Upper lobe of left lung (tissue), 6 donors: Measurements from ENCODE around the gene EPC2. TPM values are rescaled to one million over a fixed set of nuclear protein-coding genes. Genes with fewer than 3 reads are reported as not detected.

Source experiments
- ATAC-seq, 2 donors: fragments of 200-7000 bp; cut with Tn5 transposase; one replicate each; pipeline ENCODE4 v1.9.1; 2022; ENCODE audit warnings: mild to moderate bottlenecking in 2 of 2, moderate library complexity in 2 of 2; ENCODE audit not compliant: low FRiP score in 2 of 2
- DNase-seq, 2 donors: peaks; one replicate each; pipeline ENCODE4 v3.0.0-alpha.2; 2019 to 2020
- H3K27ac ChIP-seq, 4 donors: fragments of 200-600 bp; sonication (generic); one replicate each; pipeline ENCODE4 v1.5.1; 2016 to 2019
- H3K27me3 ChIP-seq, 4 donors: fragments of 200-600 bp; sonication (generic); one replicate each; pipeline ENCODE4 v1.5.1; 2017 to 2019
- H3K36me3 ChIP-seq, 4 donors: fragments of 200-600 bp; sonication (generic); one replicate each; pipeline ENCODE4 v1.5.1; 2016 to 2019
- H3K4me1 ChIP-seq, 4 donors: fragments of 200-600 bp; sonication (generic); one replicate each; pipeline ENCODE4 v1.5.1; 2018 to 2019
- H3K4me3 ChIP-seq, 4 donors: fragments of 200-600 bp; sonication (generic); one replicate each; pipeline ENCODE4 v1.5.1; 2017 to 2019; ENCODE audit warnings: mild to moderate bottlenecking in 2 of 4, moderate library complexity in 1 of 4
- H3K9me3 ChIP-seq, 4 donors: fragments of 200-600 bp; sonication (generic); one replicate each; pipeline ENCODE4 v1.5.1; 2018 to 2019
- CTCF ChIP-seq, 6 experiments: fragments of 450-650 bp in 4 of 6; fragments of 200-600 bp in 2 of 6; sonication (generic) in 2 of 6; IDR thresholded peaks; one replicate each; pipeline ENCODE4 v1.5.1; 2016 to 2019; ENCODE audit warnings: antibody characterized with exemption in 6 of 6
- EP300 ChIP-seq, 4 donors: sonication (generic); formaldehyde crosslinking; IDR thresholded peaks; one replicate each; pipeline ENCODE4 v1.5.1; 2017; ENCODE audit warnings: antibody characterized with exemption in 4 of 4, control low read depth in 2 of 4
- POLR2A ChIP-seq, 4 donors: fragments of 450-650 bp; IDR thresholded peaks; one replicate each; pipeline ENCODE4 v1.5.1; 2016 to 2017; ENCODE audit warnings: antibody characterized with exemption in 4 of 4, mild to moderate bottlenecking in 2 of 4
- POLR2AphosphoS5 ChIP-seq, 2 donors: sonication (generic); formaldehyde crosslinking; IDR thresholded peaks; one replicate each; pipeline ENCODE4 v1.5.1; 2017; ENCODE audit warnings: antibody characterized with exemption in 2 of 2
- WGBS, 2 donors: methylation state at CpG; one replicate each; pipeline ENCODE4 v1.1.5; 2017 to 2018; 5-methylcytosine and 5-hydroxymethylcytosine counted together
- total RNA-seq, 6 donors: library from RNA; depleted of rRNA in 4 of 6; stranded (reverse); fragments of >200 nt in 4 of 6; gene quantifications; one replicate each; pipeline versions ENCODE4 v1.1.0 to v1.2.1, GENCODE V29; 2016 to 2021
- donor health status: DM: no; HTN: no; CAD: no; lungs with moderate emphysema.
- donor health status: DM: no; HTN: yes; CAD: no; lungs with severe emphysema.

Gene EPC2
- total RNA-seq, 6 donors from 2014 or later: 15.2 to 53.2 (median 31.5) TPM

DNA sequence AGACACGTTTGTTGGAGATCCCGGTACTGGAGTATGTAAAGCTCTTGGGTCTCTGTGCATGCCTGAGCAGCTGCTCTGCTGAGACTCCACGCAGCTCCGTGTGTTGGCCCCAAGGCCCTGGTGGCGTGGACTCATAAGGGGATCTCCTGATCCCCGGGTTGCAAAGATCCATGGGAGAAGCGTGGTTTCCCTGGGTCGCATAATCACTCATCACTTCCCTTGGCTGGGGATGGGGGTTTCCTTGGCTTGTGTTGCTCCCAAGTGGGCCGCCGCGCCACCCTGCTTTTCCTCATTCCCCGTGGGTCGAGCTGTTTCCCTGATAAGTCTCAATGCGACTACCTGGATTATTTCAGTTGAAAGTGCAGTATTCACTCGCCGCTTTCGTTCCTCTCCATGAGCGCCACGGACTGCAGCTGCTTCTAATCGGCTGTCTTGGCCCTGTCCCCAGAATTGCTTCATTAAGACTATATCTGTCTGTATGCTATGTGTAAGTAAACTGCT lies 76.0 kb downstream of the EPC2 start:
- no peak for TF ChIP-seq POLR2A (IDR thresholded peaks at IDR 0.05)
- TF ChIP-seq EP300 (IDR thresholded peaks at IDR 0.05): no peak
- no peak for TF ChIP-seq POLR2AphosphoS5 (IDR thresholded peaks at IDR 0.05)
- no peak for TF ChIP-seq CTCF (IDR thresholded peaks at IDR 0.05)
- Histone ChIP-seq H3K9me3 (no peaks in the 10 kb centered on the region), H3K27me3 (no peaks in the 10 kb centered on the region), H3K4me3 (no peak overlapping the region), H3K27ac (no peak overlapping the region), H3K36me3 (peaks cover 0 to 5% (median 0%) of the 10 kb centered on the region in 4 donors), H3K4me1 (peaks cover 4 to 25% (median 14%) of the 10 kb centered on the region in 4 donors)
- WGBS, 2 donors: 74 to 84% methylated on average over 14 to 19 of the region's 20 CpGs
- DNase-seq (peak in 1 of 2 donors; percentile 34), ATAC-seq (peak in 1 of 2 donors; percentile 51)

DNA sequence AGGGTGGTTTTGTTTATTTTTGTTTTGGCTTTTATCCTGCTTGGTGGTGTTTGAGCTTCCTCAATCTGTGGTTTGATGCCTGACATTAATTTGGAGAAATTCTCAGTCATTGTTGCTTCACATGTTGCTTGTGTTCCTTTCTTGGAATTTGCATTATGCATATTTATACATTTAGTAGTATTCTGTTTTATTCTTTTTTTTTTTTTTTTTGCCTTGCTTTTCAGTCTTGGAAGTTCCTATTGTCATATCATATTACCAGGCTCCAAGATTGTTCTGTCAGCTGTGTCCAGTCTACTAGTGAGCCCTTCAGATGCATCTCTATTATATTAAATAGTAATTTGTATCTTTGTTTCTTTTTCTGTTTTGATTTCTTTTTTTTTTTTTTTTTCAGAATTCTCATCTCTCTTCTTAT lies 77.0 kb downstream of the EPC2 start:
- no peak for ATAC-seq
- no peaks in the 10 kb centered on the region for H3K27me3 ChIP-seq
- peaks cover 4 to 25% (median 16%) of the 10 kb centered on the region in 4 donors for H3K4me1 ChIP-seq
- TF ChIP-seq POLR2A (IDR thresholded peaks at IDR 0.05): no peak
- no peak for TF ChIP-seq CTCF (IDR thresholded peaks at IDR 0.05)
- no peak for TF ChIP-seq POLR2AphosphoS5 (IDR thresholded peaks at IDR 0.05)
- TF ChIP-seq EP300 (IDR thresholded peaks at IDR 0.05): no peak
- DNase-seq: no peak
- peaks cover 0 to 5% (median 0%) of the 10 kb centered on the region in 4 donors for H3K36me3 ChIP-seq
- no peak overlapping the region for H3K4me3 ChIP-seq
- peak overlapping the region in 1 of 4 donors; percentile 9 for H3K27ac ChIP-seq
- no peaks in the 10 kb centered on the region for H3K9me3 ChIP-seq

DNA sequence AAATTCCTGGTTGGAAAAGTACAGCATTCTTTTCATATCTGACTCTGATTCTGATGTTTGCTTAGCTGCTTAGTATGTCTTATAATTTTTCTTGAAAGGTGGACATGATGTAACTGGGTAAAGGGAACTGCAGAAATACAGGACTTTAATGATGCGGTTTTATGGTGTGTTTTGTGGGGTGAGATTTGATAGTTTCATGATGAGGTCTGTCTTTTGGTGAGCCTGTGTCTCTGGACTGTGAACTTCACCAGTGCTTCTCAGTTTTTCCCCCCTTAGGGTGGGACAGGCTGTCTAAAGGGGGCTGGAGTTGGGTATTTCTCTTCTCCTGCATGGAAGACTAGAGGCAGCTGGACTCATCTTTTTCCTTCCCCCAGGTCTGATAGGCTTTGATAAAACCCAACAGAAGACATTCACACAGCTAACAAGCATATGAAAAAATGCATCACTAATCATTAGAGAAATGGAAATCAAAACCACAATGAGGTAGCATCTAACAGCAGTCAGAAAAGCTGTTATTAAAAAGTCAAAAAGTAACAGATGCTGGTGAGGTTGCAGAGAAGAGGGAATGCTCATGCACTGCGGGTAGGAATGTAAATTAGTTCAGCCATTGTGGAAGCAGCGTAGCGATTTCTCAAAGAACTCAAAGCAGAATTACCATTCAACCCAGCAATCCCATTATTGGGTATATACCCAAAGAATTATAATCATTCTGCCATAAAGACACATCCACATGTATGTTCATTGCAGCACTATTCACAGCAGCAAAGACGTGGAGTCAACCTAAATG lies 77.6 kb downstream of the EPC2 start:
- TF ChIP-seq POLR2A (IDR thresholded peaks at IDR 0.05) (no peak), EP300 (IDR thresholded peaks at IDR 0.05) (no peak), CTCF (IDR thresholded peaks at IDR 0.05) (no peak), POLR2AphosphoS5 (IDR thresholded peaks at IDR 0.05) (no peak)
- Histone ChIP-seq H3K27ac (no peak overlapping the region), H3K36me3 (peaks cover 0 to 5% (median 0%) of the 10 kb centered on the region in 4 donors), H3K4me3 (no peak overlapping the region), H3K9me3 (no peaks in the 10 kb centered on the region), H3K27me3 (no peaks in the 10 kb centered on the region), H3K4me1 (peaks cover 4 to 25% (median 16%) of the 10 kb centered on the region in 4 donors)
- ATAC-seq: no peak
- 91 to 94% methylated on average over 5 of the region's 5 CpGs for WGBS, 2 donors
- no peak for DNase-seq

- Histone ChIP-seq H3K27me3 (no peaks in the 10 kb centered on the region), H3K9me3 (no peaks in the 10 kb centered on the region), H3K4me3 (no peak overlapping the region), H3K27ac (no peak overlapping the region), H3K36me3 (no peaks in the 10 kb centered on the region), H3K4me1 (peaks cover 4 to 14% (median 11%) of the 10 kb centered on the region in 4 donors)
- DNase-seq (no peak), ATAC-seq (no peak)
- WGBS, 2 donors: 91 to 98% methylated on average over 1 of the region's 1 CpG
- TF ChIP-seq EP300 (IDR thresholded peaks at IDR 0.05) (no peak), POLR2A (IDR thresholded peaks at IDR 0.05) (no peak), POLR2AphosphoS5 (IDR thresholded peaks at IDR 0.05) (no peak), CTCF (IDR thresholded peaks at IDR 0.05) (no peak)
Measured at GRCh38 chr2:148725564-148725963, 81.0 kb downstream of the EPC2 start.
